GM12878 (cell line): ENCODE measurements around the gene ATP10A. TPM values are rescaled to one million over a fixed set of nuclear protein-coding genes. Genes with fewer than 3 reads are reported as not detected.

Experiments used
- ATAC-seq: fragments of 200-7000 bp; cut with Tn5 transposase; 3 replicates; pipeline ENCODE4 v1.9.1; 2020; ENCODE audit warnings: mild to moderate bottlenecking, moderate library complexity
- BruUV-seq: library from RNA; stranded (reverse); fragments of 400-500 nt; replicated peaks from 2 replicates; lab custom pipeline; 2021; lab: Mats Ljungman, UMichigan
- CTCF ChIA-PET: fragments of 300-600 bp; sonication (Branson Sonifier 250); formaldehyde crosslinking; extraction: SDS; loops from one replicate; lab custom pipeline; 2021; ENCODE audit warnings: inconsistent platforms; lab: Yijun Ruan, JAX
- POLR2A ChIA-PET: fragments of 350-600 bp; formaldehyde crosslinking; extraction: SDS; loops from one replicate; lab custom pipeline; 2021; ENCODE audit warnings: inconsistent platforms; lab: Charles Lee
- RAD21 ChIA-PET: fragments of 300-600 bp; sonication (Branson Sonifier 250); formaldehyde crosslinking; loops from one replicate; lab custom pipeline; 2023; ENCODE audit warnings: antibody characterized with exemption; ENCODE audit not compliant: unreplicated experiment; lab: Charles Lee
- SMC1A ChIA-PET: fragments of 300-600 bp; sonication (Branson Sonifier 250); formaldehyde crosslinking; loops from one replicate; lab custom pipeline; 2023; ENCODE audit not compliant: unreplicated experiment, uncharacterized antibody; lab: Charles Lee
- DNase-seq: peaks from one replicate; pipeline ENCODE4 v3.0.0-alpha.2; 2011; ENCODE audit warnings: low read depth, low spot score
- FAIRE-seq: peaks from 3 replicates; lab custom pipeline; 2011; peaks lifted over from hg19 to GRCh38; lab: Jason Lieb, UNC
- H2AFZ ChIP-seq: 2 replicates; pipeline ENCODE4 v1.6.0; 2011; ENCODE audit warnings: low read depth, low read length, control low read depth; ENCODE audit not compliant: control insufficient read depth
- H3K27ac ChIP-seq: 2 replicates; pipeline ENCODE4 v1.5.1; 2011; ENCODE audit warnings: control low read depth; ENCODE audit not compliant: control insufficient read depth, insufficient read depth
- H3K27me3 ChIP-seq, 2 experiments: replicated peaks in 1 of 2; 2 replicates each; pipeline versions ENCODE4 v1.6.0 to v1.6.1; 2011; ENCODE audit warnings: low read length in 1 of 2; ENCODE audit not compliant: control insufficient read depth in 2 of 2, insufficient read depth in 2 of 2
- H3K36me3 ChIP-seq, 2 experiments: 2 replicates each; pipeline ENCODE4 v1.5.1; 2011; ENCODE audit warnings: low read length in 1 of 2; ENCODE audit not compliant: control insufficient read depth in 2 of 2, insufficient read depth in 2 of 2
- H3K4me1 ChIP-seq: 2 replicates; pipeline ENCODE4 v1.6.1; 2011; ENCODE audit warnings: mild to moderate bottlenecking, low read length, moderate library complexity, mixed read lengths; ENCODE audit not compliant: control insufficient read depth, insufficient read depth
- H3K4me2 ChIP-seq: 2 replicates; pipeline ENCODE4 v1.6.0; 2011; ENCODE audit warnings: control low read depth; ENCODE audit not compliant: control insufficient read depth, insufficient read depth
- H3K4me3 ChIP-seq: fragments of 200-600 bp; sonication (generic); 2 replicates; pipeline ENCODE4 v1.5.1; 2016
- H3K79me2 ChIP-seq: 2 replicates; pipeline ENCODE4 v1.6.0; 2011; ENCODE audit warnings: low read length; ENCODE audit not compliant: control insufficient read depth, insufficient read depth
- H3K9ac ChIP-seq: 2 replicates; pipeline ENCODE4 v1.8.0; 2011; ENCODE audit warnings: low read length, control low read depth, mixed read lengths; ENCODE audit not compliant: control insufficient read depth, insufficient read depth
- H3K9me3 ChIP-seq: replicated peaks from 3 replicates; pipeline ENCODE4 v1.5.1; 2011; ENCODE audit warnings: mild to moderate bottlenecking, low read length; ENCODE audit not compliant: control insufficient read depth, insufficient read depth
- H4K20me1 ChIP-seq: 2 replicates; pipeline ENCODE4 v1.6.0; 2011; ENCODE audit not compliant: control insufficient read depth, insufficient read depth
- ATF3 ChIP-seq: IDR thresholded peaks from 2 replicates; pipeline ENCODE4 v1.6.1; 2011; ENCODE audit warnings: low read depth, mild to moderate bottlenecking, low read length, moderate library complexity, borderline replicate concordance; ENCODE audit errors: extremely low read depth
- DPF2 ChIP-seq: fragments of 450-650 bp; IDR thresholded peaks from 2 replicates; pipeline ENCODE4 v1.6.1; 2017; ENCODE audit warnings: mild to moderate bottlenecking
- EP300 ChIP-seq, 2 experiments: fragments of 150-350 bp in 1 of 2; IDR thresholded peaks; 2 replicates each; pipeline ENCODE4 v1.6.1; 2011 to 2012; ENCODE audit warnings: low read depth in 2 of 2, low read length in 2 of 2, borderline replicate concordance in 1 of 2, improper control_type of control experiment in 1 of 2, inconsistent platforms in 1 of 2; ENCODE audit not compliant: control insufficient read depth in 1 of 2
- HDAC6 ChIP-seq: fragments of 200-600 bp; sonication (generic); IDR thresholded peaks from one replicate; pipeline ENCODE4 v1.8.0; 2017; ENCODE audit warnings: antibody characterized with exemption; ENCODE audit not compliant: unreplicated experiment
- JUND ChIP-seq: IDR thresholded peaks from 2 replicates; pipeline ENCODE4 v1.6.1; 2012; ENCODE audit warnings: low read depth, mild to moderate bottlenecking, low read length, improper control_type of control experiment, moderate library complexity
- MYB ChIP-seq: fragments of 150-350 bp; IDR thresholded peaks from 2 replicates; pipeline ENCODE4 v1.6.1; 2014; ENCODE audit warnings: mild to moderate bottlenecking, low read depth, low read length, borderline replicate concordance
- NR2F1 ChIP-seq: fragments of 450-650 bp; conservative IDR thresholded peaks from 2 replicates; pipeline ENCODE4 v1.6.1; 2017; ENCODE audit warnings: mild to moderate bottlenecking
- POLR2A ChIP-seq: IDR thresholded peaks from 2 replicates; pipeline ENCODE4 v1.6.1; 2011; ENCODE audit warnings: low read depth, mild to moderate bottlenecking, low read length
- RB1 ChIP-seq: fragments of 450-650 bp; formaldehyde crosslinking; IDR thresholded peaks from 2 replicates; pipeline ENCODE4 v1.6.1; 2017; ENCODE audit warnings: mild to moderate bottlenecking, borderline replicate concordance
- SP1 ChIP-seq: IDR thresholded peaks from one replicate; pipeline ENCODE4 v1.6.1; 2011; ENCODE audit warnings: low read depth, low read length
- SREBF2 ChIP-seq: IDR thresholded peaks from 2 replicates; pipeline ENCODE4 v1.6.1; 2012; ENCODE audit warnings: mild to moderate bottlenecking, low read length
- STAT1 ChIP-seq: fragments of 450-650 bp; conservative IDR thresholded peaks from 2 replicates; pipeline ENCODE4 v1.6.1; 2014; ENCODE audit warnings: antibody characterized with exemption, mild to moderate bottlenecking
- TARDBP ChIP-seq: IDR thresholded peaks from 2 replicates; pipeline ENCODE4 v1.6.1; 2016; ENCODE audit warnings: borderline replicate concordance
- ZNF274 ChIP-seq: IDR thresholded peaks from one replicate; pipeline ENCODE4 v1.8.0; 2011; ENCODE audit not compliant: insufficient read length, insufficient read depth
- WGBS: methylation state at CpG from one replicate; pipeline ENCODE4 v1.1.6; 2016; ENCODE audit warnings: low lambda C conversion rate; ENCODE audit not compliant: insufficient replicate concordance, insufficient coverage; ENCODE audit errors: missing lambda C conversion rate; 5-methylcytosine and 5-hydroxymethylcytosine counted together
- in situ Hi-C: fragments of 300-500 bp; cut with MboI; formaldehyde crosslinking; loops from 9 replicates; pipeline ENCODE4 v1.14.3; 2018; ENCODE audit warnings: mixed read lengths
- intact Hi-C: fragments of 100-400 bp; cut with micrococcal nuclease; formaldehyde crosslinking; loops from one replicate; pipeline ENCODE4 v1.14.2; 2022; ENCODE audit not compliant: unreplicated experiment
- polyA plus RNA-seq, 11 experiments: library from polyadenylated mRNA; depleted of rRNA in 4 of 11; unstranded in 6 of 11; stranded (reverse) in 5 of 11; fragments of >200 nt; fragmentation: Nextera tagmentation in 4 of 11; fragmentation: Illumina TruSeq in 1 of 11; extraction: Ambion mirVana in 4 of 11; extraction: Trizol in 1 of 11; gene quantifications; 1 replicate in 1 of 11; 2 replicates in 10 of 11; pipeline versions ENCODE4 v1.2.1 to v1.2.3, GENCODE V29; 2011 to 2016; ENCODE audit warnings: inconsistent platforms in 2 of 11, missing spikeins in 2 of 11, low read depth in 1 of 11
- total RNA-seq, 4 experiments: library from RNA; depleted of rRNA in 3 of 4; stranded (reverse); fragments of >200 nt in 3 of 4; fragmentation: Illumina TruSeq in 1 of 4; extraction: Trizol in 1 of 4; gene quantifications; 2 replicates each; pipeline versions ENCODE4 v1.2.1 to v1.2.3, GENCODE V29; 2013 to 2021
- TF ChIP-seq, protein P1 (sequence below): fragments of 450-650 bp; conservative IDR thresholded peaks from 2 replicates; pipeline ENCODE4 v1.6.1; 2017; ENCODE audit warnings: mild to moderate bottlenecking, moderate library complexity
- TF ChIP-seq, protein P2 (sequence below): IDR thresholded peaks from 2 replicates; pipeline ENCODE4 v1.6.1; 2012; ENCODE audit warnings: low read length, inconsistent platforms

The ATP10A gene
- total and polyA plus RNA-seq, 10 of the 15 experiments (the other 5 are each of a cell fraction or from before 2014, with no cell fraction given), result 0.04 to 1.5 (median 0.31) TPM; not detected in 2

DNA sequence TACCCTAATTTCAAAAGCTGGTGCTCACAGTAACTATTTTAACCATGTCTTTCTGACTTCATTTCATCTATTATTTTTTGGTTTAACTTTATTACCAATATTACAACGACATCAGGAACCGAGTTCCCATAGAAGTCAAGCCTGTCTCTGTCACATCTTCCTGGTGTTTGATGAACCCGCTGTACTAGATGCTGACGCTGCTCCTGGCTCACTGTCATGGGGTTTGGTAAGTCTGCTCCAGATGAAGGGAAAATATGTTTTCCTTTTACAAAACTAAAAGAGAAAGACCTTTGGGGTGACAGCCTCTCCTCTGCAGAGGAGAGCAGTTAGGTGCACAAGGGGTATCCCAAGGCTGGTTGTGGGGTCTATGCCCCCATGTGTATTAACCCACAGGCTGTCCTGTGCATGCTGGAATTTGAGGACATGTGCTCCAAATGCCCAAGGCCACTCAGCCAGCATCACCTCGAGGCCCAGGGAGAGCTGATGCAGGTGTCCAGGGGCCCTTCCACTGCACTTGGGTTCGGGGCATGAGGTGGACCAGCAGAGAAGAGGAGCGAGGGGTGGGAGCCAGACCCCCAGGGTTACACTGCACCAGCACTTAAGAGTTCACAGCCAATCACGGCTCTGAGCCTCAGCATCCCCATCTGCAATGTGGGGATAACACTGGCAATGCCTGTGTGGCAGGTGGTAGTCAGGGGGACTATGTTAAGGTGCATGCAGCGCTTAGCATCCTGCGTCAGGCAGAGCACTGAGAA lies 62.2 kb downstream of the ATP10A start:
- ChIA-PET POLR2A (no interaction called here), CTCF (no interaction called here)
- in situ Hi-C loops, result no loop called here
- WGBS, result 53% methylated on average over 10 of the region's 10 CpGs
- Histone ChIP-seq H3K36me3 (no peaks in the 10 kb centered on the region), H3K27ac (no peak overlapping the region), H3K9ac (no peak overlapping the region), H3K9me3 (no peaks in the 10 kb centered on the region; the same call in 2 of the 3 replicates), H4K20me1 (no peaks in the 10 kb centered on the region)
- BruUV-seq, result no TSS peak
- no peak for ATAC-seq
- DNase-seq, result no peak
- TF ChIP-seq POLR2A (no peak), STAT1 (no peak), MYB (no peak), EP300 (IDR thresholded peaks at IDR 0.05; ENCODE audit: borderline replicate concordance in 1 of 2, control insufficient read depth in 1 of 2, low read depth in 2 of 2, low read length in 2 of 2) (no peak), JUND (no peak), SREBF2 (no peak), TARDBP (no peak), HDAC6 (no peak), ATF3 (no peak), NR2F1 (no peak), RB1 (no peak), ZNF274 (no peak), DPF2 (no peak), SP1 (no peak)
- TF ChIP-seq, protein P1, sequence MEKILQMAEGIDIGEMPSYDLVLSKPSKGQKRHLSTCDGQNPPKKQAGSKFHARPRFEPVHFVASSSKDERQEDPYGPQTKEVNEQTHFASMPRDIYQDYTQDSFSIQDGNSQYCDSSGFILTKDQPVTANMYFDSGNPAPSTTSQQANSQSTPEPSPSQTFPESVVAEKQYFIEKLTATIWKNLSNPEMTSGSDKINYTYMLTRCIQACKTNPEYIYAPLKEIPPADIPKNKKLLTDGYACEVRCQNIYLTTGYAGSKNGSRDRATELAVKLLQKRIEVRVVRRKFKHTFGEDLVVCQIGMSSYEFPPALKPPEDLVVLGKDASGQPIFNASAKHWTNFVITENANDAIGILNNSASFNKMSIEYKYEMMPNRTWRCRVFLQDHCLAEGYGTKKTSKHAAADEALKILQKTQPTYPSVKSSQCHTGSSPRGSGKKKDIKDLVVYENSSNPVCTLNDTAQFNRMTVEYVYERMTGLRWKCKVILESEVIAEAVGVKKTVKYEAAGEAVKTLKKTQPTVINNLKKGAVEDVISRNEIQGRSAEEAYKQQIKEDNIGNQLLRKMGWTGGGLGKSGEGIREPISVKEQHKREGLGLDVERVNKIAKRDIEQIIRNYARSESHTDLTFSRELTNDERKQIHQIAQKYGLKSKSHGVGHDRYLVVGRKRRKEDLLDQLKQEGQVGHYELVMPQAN, result no peak
- TF ChIP-seq, protein P2, sequence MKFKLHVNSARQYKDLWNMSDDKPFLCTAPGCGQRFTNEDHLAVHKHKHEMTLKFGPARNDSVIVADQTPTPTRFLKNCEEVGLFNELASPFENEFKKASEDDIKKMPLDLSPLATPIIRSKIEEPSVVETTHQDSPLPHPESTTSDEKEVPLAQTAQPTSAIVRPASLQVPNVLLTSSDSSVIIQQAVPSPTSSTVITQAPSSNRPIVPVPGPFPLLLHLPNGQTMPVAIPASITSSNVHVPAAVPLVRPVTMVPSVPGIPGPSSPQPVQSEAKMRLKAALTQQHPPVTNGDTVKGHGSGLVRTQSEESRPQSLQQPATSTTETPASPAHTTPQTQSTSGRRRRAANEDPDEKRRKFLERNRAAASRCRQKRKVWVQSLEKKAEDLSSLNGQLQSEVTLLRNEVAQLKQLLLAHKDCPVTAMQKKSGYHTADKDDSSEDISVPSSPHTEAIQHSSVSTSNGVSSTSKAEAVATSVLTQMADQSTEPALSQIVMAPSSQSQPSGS, result no peak
- TF ChIP-seq, all 136 proteins: peak for 0
- ChIA-PET RAD21 (no interaction called here), SMC1A (no interaction called here)
- no peaks in the 10 kb centered on the region for H3K79me2 ChIP-seq
- intact Hi-C loops, result no loop called here
- H3K4me3 ChIP-seq, result no peak overlapping the region
- H2AFZ ChIP-seq, result no peak overlapping the region
- H3K4me1 ChIP-seq, result no peaks in the 10 kb centered on the region; the same call in 1 of the 2 replicates
- no peaks in the 10 kb centered on the region for H3K27me3 ChIP-seq
- no peak overlapping the region for H3K4me2 ChIP-seq
- no peak for FAIRE-seq
